Measurements from ENCODE around the gene DYRK1A. TPM values are rescaled to one million over a fixed set of nuclear protein-coding genes. Genes with fewer than 3 reads are reported as not detected.

DYRK1A gene
- total RNA-seq, 4 donors from 2014 or later: 71.5 to 116 (median 90.9) TPM

- no peak for TF ChIP-seq POLR2A (IDR thresholded peaks at IDR 0.05)
- TF ChIP-seq EP300 (IDR thresholded peaks at IDR 0.05; ENCODE audit: low read depth): no peak
- TF ChIP-seq, protein P1, sequence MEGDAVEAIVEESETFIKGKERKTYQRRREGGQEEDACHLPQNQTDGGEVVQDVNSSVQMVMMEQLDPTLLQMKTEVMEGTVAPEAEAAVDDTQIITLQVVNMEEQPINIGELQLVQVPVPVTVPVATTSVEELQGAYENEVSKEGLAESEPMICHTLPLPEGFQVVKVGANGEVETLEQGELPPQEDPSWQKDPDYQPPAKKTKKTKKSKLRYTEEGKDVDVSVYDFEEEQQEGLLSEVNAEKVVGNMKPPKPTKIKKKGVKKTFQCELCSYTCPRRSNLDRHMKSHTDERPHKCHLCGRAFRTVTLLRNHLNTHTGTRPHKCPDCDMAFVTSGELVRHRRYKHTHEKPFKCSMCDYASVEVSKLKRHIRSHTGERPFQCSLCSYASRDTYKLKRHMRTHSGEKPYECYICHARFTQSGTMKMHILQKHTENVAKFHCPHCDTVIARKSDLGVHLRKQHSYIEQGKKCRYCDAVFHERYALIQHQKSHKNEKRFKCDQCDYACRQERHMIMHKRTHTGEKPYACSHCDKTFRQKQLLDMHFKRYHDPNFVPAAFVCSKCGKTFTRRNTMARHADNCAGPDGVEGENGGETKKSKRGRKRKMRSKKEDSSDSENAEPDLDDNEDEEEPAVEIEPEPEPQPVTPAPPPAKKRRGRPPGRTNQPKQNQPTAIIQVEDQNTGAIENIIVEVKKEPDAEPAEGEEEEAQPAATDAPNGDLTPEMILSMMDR (IDR thresholded peaks at IDR 0.05): no peak
- TF ChIP-seq POLR2AphosphoS5 (IDR thresholded peaks at IDR 0.05): no peak
- intact Hi-C loops (cut with DNase I; ENCODE audit: low total_unique reads) (no loop called here), in situ Hi-C loops (cut with MboI; ENCODE audit: low pct_ligation_motif_present in 1 of 4, low pct_unique_long_range_greater_than_20kb in 1 of 4, low sequenced_read_pairs in 3 of 4) (no loop called here)
- Histone ChIP-seq H3K4me1 (peaks cover 0 to 28% (median 14%) of the 10 kb centered on the region in 4 donors), H3K27me3 (no peaks in the 10 kb centered on the region), H3K36me3 (peaks cover 0 to 6% (median 0%) of the 10 kb centered on the region in 4 donors), H3K4me3 (no peak overlapping the region), H3K27ac (no peak overlapping the region), H3K9me3 (no peaks in the 10 kb centered on the region)
- WGBS, 2 donors (ENCODE audit: low coverage in 1 of 2): 37 to 42% methylated on average over 1 of the region's 1 CpG
- DNase-seq: no peak
Measured at GRCh38 chr21:37424396-37424795, 57.8 kb downstream of the DYRK1A start.

GRCh38 chr21:37425001-37425400, 58.4 kb downstream of the DYRK1A start:
- in situ Hi-C loops (cut with MboI; ENCODE audit: low pct_ligation_motif_present in 1 of 4, low pct_unique_long_range_greater_than_20kb in 1 of 4, low sequenced_read_pairs in 3 of 4): no loop called here
- no peak overlapping the region for H3K4me3 ChIP-seq
- intact Hi-C loops (cut with DNase I; ENCODE audit: low total_unique reads): no loop called here
- TF ChIP-seq POLR2AphosphoS5 (IDR thresholded peaks at IDR 0.05): no peak
- no peak for TF ChIP-seq POLR2A (IDR thresholded peaks at IDR 0.05)
- TF ChIP-seq, protein P1 (IDR thresholded peaks at IDR 0.05): no peak
- TF ChIP-seq EP300 (IDR thresholded peaks at IDR 0.05; ENCODE audit: low read depth): no peak
- H3K4me1 ChIP-seq: peaks cover 0 to 24% (median 12%) of the 10 kb centered on the region in 4 donors
- peaks cover 0 to 6% (median 0%) of the 10 kb centered on the region in 4 donors for H3K36me3 ChIP-seq
- 35 to 47% methylated on average over 3 of the region's 3 CpGs for WGBS, 2 donors (ENCODE audit: low coverage in 1 of 2)
- H3K27me3 ChIP-seq: no peaks in the 10 kb centered on the region
- no peak for DNase-seq
- H3K27ac ChIP-seq: no peak overlapping the region
- H3K9me3 ChIP-seq: no peaks in the 10 kb centered on the region

- 98 to 100% methylated on average over 2 of the region's 2 CpGs for WGBS, 2 donors (ENCODE audit: low coverage in 1 of 2)
- intact Hi-C loops (cut with DNase I; ENCODE audit: low total_unique reads): no loop called here
- H3K4me3 ChIP-seq: no peak overlapping the region
- H3K27ac ChIP-seq: no peak overlapping the region
- TF ChIP-seq POLR2AphosphoS5 (IDR thresholded peaks at IDR 0.05): no peak
- no peak for TF ChIP-seq POLR2A (IDR thresholded peaks at IDR 0.05)
- TF ChIP-seq, protein P1 (IDR thresholded peaks at IDR 0.05): no peak
- no peak for TF ChIP-seq EP300 (IDR thresholded peaks at IDR 0.05; ENCODE audit: low read depth)
- no peaks in the 10 kb centered on the region for H3K9me3 ChIP-seq
- H3K27me3 ChIP-seq: no peaks in the 10 kb centered on the region
- DNase-seq: no peak
- peaks cover 0 to 6% (median 0%) of the 10 kb centered on the region in 4 donors for H3K36me3 ChIP-seq
- in situ Hi-C loops (cut with MboI; ENCODE audit: low pct_ligation_motif_present in 1 of 4, low pct_unique_long_range_greater_than_20kb in 1 of 4, low sequenced_read_pairs in 3 of 4): no loop called here
- peaks cover 0 to 24% (median 12%) of the 10 kb centered on the region in 4 donors for H3K4me1 ChIP-seq
Measured at GRCh38 chr21:37425684-37426083, 59.1 kb downstream of the DYRK1A start.

DNA sequence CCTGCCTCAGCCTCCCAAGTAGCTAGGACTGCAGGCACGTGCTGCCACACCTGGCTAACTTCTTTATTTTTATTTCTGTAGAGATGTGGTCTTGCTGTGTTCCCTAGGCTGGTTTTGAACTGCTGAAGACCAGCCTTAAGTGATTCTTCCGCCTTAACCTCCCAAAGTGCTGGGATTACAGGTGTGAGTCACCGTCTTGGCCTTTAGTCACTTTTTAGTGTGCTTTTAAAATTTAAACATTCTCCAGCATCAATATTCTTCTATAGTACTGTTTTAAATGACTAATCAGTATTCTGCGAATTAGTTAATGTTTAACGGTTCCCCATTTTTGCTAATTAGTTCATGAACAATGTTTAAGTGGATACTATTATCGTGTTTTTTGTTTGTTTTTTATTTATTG, 60.6 kb downstream of the DYRK1A start:
- DNase-seq: no peak
- peaks cover 0 to 38% (median 14%) of the 10 kb centered on the region in 4 donors for H3K4me1 ChIP-seq
- H3K27ac ChIP-seq: no peak overlapping the region
- WGBS, 2 donors (ENCODE audit: low coverage in 1 of 2): 76 to 90% methylated on average over 6 of the region's 6 CpGs
- H3K9me3 ChIP-seq: no peaks in the 10 kb centered on the region
- no peaks in the 10 kb centered on the region for H3K27me3 ChIP-seq
- TF ChIP-seq POLR2AphosphoS5 (IDR thresholded peaks at IDR 0.05) (no peak), POLR2A (IDR thresholded peaks at IDR 0.05) (no peak), EP300 (IDR thresholded peaks at IDR 0.05; ENCODE audit: low read depth) (no peak)
- TF ChIP-seq, protein P1 (IDR thresholded peaks at IDR 0.05): no peak
- in situ Hi-C loops (cut with MboI; ENCODE audit: low pct_ligation_motif_present in 1 of 4, low pct_unique_long_range_greater_than_20kb in 1 of 4, low sequenced_read_pairs in 3 of 4) (no loop called here), intact Hi-C loops (cut with DNase I; ENCODE audit: low total_unique reads) (no loop called here)
- H3K4me3 ChIP-seq: no peak overlapping the region
- H3K36me3 ChIP-seq: peaks cover 0 to 6% (median 0%) of the 10 kb centered on the region in 4 donors

All from transverse colon (tissue), 4 donors.